ENCODE results near the gene LMF1. TPM values are rescaled to one million over a fixed set of nuclear protein-coding genes. Genes with fewer than 3 reads are reported as not detected.

Gene LMF1
- 17.4 TPM for total RNA-seq

GRCh38 chr16:970766-971581 is at the start of gene LMF1:
Gene LMF1, minus strand, starts transcription at chr16:970984. Its CDS starts 4 bp downstream, at chr16:970980.
- Histone ChIP-seq H3K9me3 (ENCODE audit: low read depth, low read length) (no peaks in the 10 kb centered on the region), H3K27me3 (ENCODE audit: insufficient read depth, low read length) (no peaks in the 10 kb centered on the region), H3K4me3 (ENCODE audit: low read length) (peak within 1 kb of the TSS; percentile 73), H3K4me1 (ENCODE audit: insufficient read depth, low read length) (peaks cover 15% of the 10 kb centered on the region)

GRCh38 chr16:1020091-1020399 is 49.3 kb upstream of the LMF1 start:
- Histone ChIP-seq H3K27me3 (ENCODE audit: insufficient read depth, low read length) (no peaks in the 10 kb centered on the region), H3K4me1 (ENCODE audit: insufficient read depth, low read length) (no peaks in the 10 kb centered on the region), H3K4me3 (ENCODE audit: low read length) (no peak overlapping the region), H3K9me3 (ENCODE audit: low read depth, low read length) (no peaks in the 10 kb centered on the region)

GRCh38 chr16:1019231-1020090 is 48.7 kb upstream of the LMF1 start:
- H3K9me3 ChIP-seq (ENCODE audit: low read depth, low read length): no peaks in the 10 kb centered on the region
- H3K4me3 ChIP-seq (ENCODE audit: low read length): no peak overlapping the region
- no peaks in the 10 kb centered on the region for H3K4me1 ChIP-seq (ENCODE audit: insufficient read depth, low read length)
- H3K27me3 ChIP-seq (ENCODE audit: insufficient read depth, low read length): no peaks in the 10 kb centered on the region

- no peaks in the 10 kb centered on the region for H3K27me3 ChIP-seq (ENCODE audit: insufficient read depth, low read length)
- H3K4me1 ChIP-seq (ENCODE audit: insufficient read depth, low read length): no peaks in the 10 kb centered on the region
These were observed 47.8 kb upstream of the LMF1 start for GRCh38 chr16:1018447-1019198.

GRCh38 chr16:1014771-1015495 is 44.1 kb upstream of the LMF1 start:
- Histone ChIP-seq H3K9me3 (ENCODE audit: low read depth, low read length) (no peaks in the 10 kb centered on the region), H3K27me3 (ENCODE audit: insufficient read depth, low read length) (no peaks in the 10 kb centered on the region), H3K4me1 (ENCODE audit: insufficient read depth, low read length) (no peaks in the 10 kb centered on the region), H3K4me3 (ENCODE audit: low read length) (no peak overlapping the region)

More at GRCh38 chr16:1018447-1019198, 47.8 kb upstream of the LMF1 start:
- Histone ChIP-seq H3K9me3 (ENCODE audit: low read depth, low read length) (no peaks in the 10 kb centered on the region), H3K4me3 (ENCODE audit: low read length) (no peak overlapping the region)

GRCh38 chr16:1014221-1014620 is 43.4 kb upstream of the LMF1 start:
- H3K27me3 ChIP-seq (ENCODE audit: insufficient read depth, low read length): no peaks in the 10 kb centered on the region
- no peaks in the 10 kb centered on the region for H3K4me1 ChIP-seq (ENCODE audit: insufficient read depth, low read length)
- no peak overlapping the region for H3K4me3 ChIP-seq (ENCODE audit: low read length)
- H3K9me3 ChIP-seq (ENCODE audit: low read depth, low read length): no peaks in the 10 kb centered on the region

GRCh38 chr16:1013593-1013900 is 42.8 kb upstream of the LMF1 start:
- H3K4me3 ChIP-seq (ENCODE audit: low read length): no peak overlapping the region

GRCh38 chr16:1012722-1013592 is 42.2 kb upstream of the LMF1 start:
- Histone ChIP-seq H3K4me1 (ENCODE audit: insufficient read depth, low read length) (no peaks in the 10 kb centered on the region), H3K9me3 (ENCODE audit: low read depth, low read length) (no peaks in the 10 kb centered on the region), H3K27me3 (ENCODE audit: insufficient read depth, low read length) (no peaks in the 10 kb centered on the region), H3K4me3 (ENCODE audit: low read length) (no peak overlapping the region)

More at GRCh38 chr16:1013593-1013900, 42.8 kb upstream of the LMF1 start:
- Histone ChIP-seq H3K9me3 (ENCODE audit: low read depth, low read length) (no peaks in the 10 kb centered on the region), H3K4me1 (ENCODE audit: insufficient read depth, low read length) (no peaks in the 10 kb centered on the region), H3K27me3 (ENCODE audit: insufficient read depth, low read length) (no peaks in the 10 kb centered on the region)

- Histone ChIP-seq H3K27me3 (ENCODE audit: insufficient read depth, low read length) (no peaks in the 10 kb centered on the region), H3K9me3 (ENCODE audit: low read depth, low read length) (no peaks in the 10 kb centered on the region)
These were observed 41.4 kb upstream of the LMF1 start for GRCh38 chr16:1012135-1012534.

GRCh38 chr16:1011316-1012082 is 40.7 kb upstream of the LMF1 start:
- no peak overlapping the region for H3K4me3 ChIP-seq (ENCODE audit: low read length)
- no peaks in the 10 kb centered on the region for H3K4me1 ChIP-seq (ENCODE audit: insufficient read depth, low read length)
- H3K9me3 ChIP-seq (ENCODE audit: low read depth, low read length): no peaks in the 10 kb centered on the region
- H3K27me3 ChIP-seq (ENCODE audit: insufficient read depth, low read length): no peaks in the 10 kb centered on the region

More at GRCh38 chr16:1012135-1012534, 41.4 kb upstream of the LMF1 start:
- Histone ChIP-seq H3K4me1 (ENCODE audit: insufficient read depth, low read length) (no peaks in the 10 kb centered on the region), H3K4me3 (ENCODE audit: low read length) (no peak overlapping the region)

GRCh38 chr16:1010815-1011214 is 40.0 kb upstream of the LMF1 start:
- Histone ChIP-seq H3K9me3 (ENCODE audit: low read depth, low read length) (no peaks in the 10 kb centered on the region), H3K4me1 (ENCODE audit: insufficient read depth, low read length) (no peaks in the 10 kb centered on the region), H3K4me3 (ENCODE audit: low read length) (no peak overlapping the region), H3K27me3 (ENCODE audit: insufficient read depth, low read length) (no peaks in the 10 kb centered on the region)

- Histone ChIP-seq H3K4me1 (ENCODE audit: insufficient read depth, low read length) (no peaks in the 10 kb centered on the region), H3K27me3 (ENCODE audit: insufficient read depth, low read length) (no peaks in the 10 kb centered on the region), H3K4me3 (ENCODE audit: low read length) (no peak overlapping the region), H3K9me3 (ENCODE audit: low read depth, low read length) (no peaks in the 10 kb centered on the region)
These were observed 39.5 kb upstream of the LMF1 start for GRCh38 chr16:1010251-1010650.

- Histone ChIP-seq H3K4me1 (ENCODE audit: insufficient read depth, low read length) (no peaks in the 10 kb centered on the region), H3K9me3 (ENCODE audit: low read depth, low read length) (no peaks in the 10 kb centered on the region), H3K27me3 (ENCODE audit: insufficient read depth, low read length) (no peaks in the 10 kb centered on the region), H3K4me3 (ENCODE audit: low read length) (no peak overlapping the region)
These were observed 38.8 kb upstream of the LMF1 start for GRCh38 chr16:1009358-1010150.

All from mononuclear cell (primary cell).